Endothelial cell of umbilical vein (primary cell): ENCODE data around the gene TUBB1. TPM values are rescaled to one million over a fixed set of nuclear protein-coding genes. Genes with fewer than 3 reads are reported as not detected.

Experiments used
- BruUV-seq: library from RNA; stranded (reverse); fragments of 400-500 nt; replicated peaks from 2 replicates; lab custom pipeline; 2021; lab: Mats Ljungman, UMichigan
- CTCF ChIA-PET: fragments of 300-600, 350-600 bp; sonication (Branson Sonifier 250); formaldehyde crosslinking; loops from one replicate; lab custom pipeline; 2021; ENCODE audit warnings: antibody characterized with exemption, inconsistent platforms; lab: Charles Lee
- POLR2A ChIA-PET: fragments of 300-600, 350-600 bp; sonication (Branson Sonifier 250); formaldehyde crosslinking; loops from one replicate; lab custom pipeline; 2021; ENCODE audit warnings: antibody characterized with exemption, inconsistent platforms; lab: Charles Lee
- DNase-seq: peaks from one replicate; pipeline ENCODE4 v3.0.0-alpha.2; 2011; ENCODE audit warnings: low read depth, low spot score
- FAIRE-seq: peaks from 2 replicates; lab custom pipeline; 2011; peaks lifted over from hg19 to GRCh38; lab: Jason Lieb, UNC
- H2AFZ ChIP-seq: 2 replicates; pipeline ENCODE4 v1.6.0; 2012; ENCODE audit warnings: low read depth, low read length, control low read depth, inconsistent platforms
- H3K27ac ChIP-seq: 2 replicates; pipeline ENCODE4 v1.5.1; 2011; ENCODE audit warnings: low read depth, mild to moderate bottlenecking, control low read depth, low read length, moderate library complexity; ENCODE audit not compliant: insufficient read depth
- H3K27me3 ChIP-seq, 2 experiments: 2 replicates each; pipeline versions ENCODE4 v1.6.0 to v1.6.1; 2011; ENCODE audit warnings: low read length in 2 of 2, mixed read lengths in 1 of 2; ENCODE audit not compliant: control insufficient read depth in 2 of 2, insufficient read depth in 2 of 2
- H3K36me3 ChIP-seq, 2 experiments: 2 replicates in 1 of 2; 3 replicates in 1 of 2; pipeline ENCODE4 v1.5.1; 2011; ENCODE audit warnings: low read length in 2 of 2, mild to moderate bottlenecking in 1 of 2, moderate library complexity in 1 of 2; ENCODE audit not compliant: control insufficient read depth in 2 of 2, insufficient read depth in 2 of 2; ENCODE audit errors: extremely low read depth in 1 of 2
- H3K4me1 ChIP-seq: 3 replicates; pipeline ENCODE4 v1.5.1; 2011; ENCODE audit warnings: mild to moderate bottlenecking, low read length; ENCODE audit not compliant: control insufficient read depth, insufficient read depth; ENCODE audit errors: extremely low read depth
- H3K4me2 ChIP-seq: 2 replicates; pipeline ENCODE4 v1.6.1; 2011; ENCODE audit warnings: low read length, control low read depth, mixed read lengths; ENCODE audit not compliant: insufficient read depth
- H3K4me3 ChIP-seq, 3 experiments: fragments of 200-600 bp in 1 of 3; sonication (generic), shearing (Covaris generic) in 1 of 3; replicated peaks in 1 of 3; 2 replicates each; pipeline ENCODE4 v1.5.1; 2011 to 2016; ENCODE audit warnings: control low read depth in 3 of 3, low read length in 3 of 3, mild to moderate bottlenecking in 2 of 3, inconsistent platforms in 1 of 3, low read depth in 1 of 3, moderate library complexity in 1 of 3; ENCODE audit not compliant: insufficient read depth in 1 of 3
- H3K79me2 ChIP-seq: 2 replicates; pipeline ENCODE4 v1.6.0; 2012; ENCODE audit warnings: low read length, inconsistent platforms; ENCODE audit not compliant: control insufficient read depth, insufficient read depth
- H3K9ac ChIP-seq: replicated peaks from 2 replicates; pipeline ENCODE3; 2011; ENCODE audit warnings: low read length, control low read depth; ENCODE audit not compliant: insufficient read depth; ENCODE audit errors: extremely low read depth
- H3K9me1 ChIP-seq: replicated peaks from 3 replicates; pipeline ENCODE4 v1.6.0; 2011; ENCODE audit warnings: mild to moderate bottlenecking, low read length; ENCODE audit not compliant: control insufficient read depth, insufficient read depth; ENCODE audit errors: extremely low read depth
- H3K9me3 ChIP-seq: replicated peaks from 2 replicates; pipeline ENCODE4 v1.5.1; 2012; ENCODE audit warnings: low read length, inconsistent platforms; ENCODE audit not compliant: control insufficient read depth, insufficient read depth
- H4K20me1 ChIP-seq: replicated peaks from 2 replicates; pipeline ENCODE3; 2011; ENCODE audit warnings: mild to moderate bottlenecking, low read length; ENCODE audit not compliant: control insufficient read depth, insufficient read depth; ENCODE audit errors: extremely low read depth
- EZH2 ChIP-seq: IDR thresholded peaks from 2 replicates; pipeline ENCODE4 v1.6.1; 2012; ENCODE audit warnings: borderline replicate concordance, low read depth, mild to moderate bottlenecking, moderate library complexity, low read length, inconsistent platforms; ENCODE audit not compliant: severe bottlenecking
- FOS ChIP-seq: IDR thresholded peaks from 2 replicates; pipeline ENCODE4 v1.6.1; 2011; ENCODE audit warnings: mild to moderate bottlenecking, low read length, moderate library complexity, borderline replicate concordance; ENCODE audit not compliant: insufficient read depth
- GATA2 ChIP-seq: IDR thresholded peaks from 2 replicates; pipeline ENCODE4 v1.7.0; 2011; ENCODE audit warnings: low read depth, mild to moderate bottlenecking, moderate library complexity, mixed read lengths, low read length; ENCODE audit not compliant: insufficient read length, insufficient read depth
- JUN ChIP-seq: IDR thresholded peaks from 2 replicates; pipeline ENCODE4 v1.6.1; 2011; ENCODE audit warnings: borderline replicate concordance, low read depth; ENCODE audit not compliant: insufficient read length, insufficient read depth
- MAX ChIP-seq: IDR thresholded peaks from 2 replicates; pipeline ENCODE4 v1.6.1; 2011; ENCODE audit not compliant: insufficient read depth, insufficient read length
- MYC ChIP-seq: IDR thresholded peaks from one replicate; pipeline ENCODE4 v1.6.1; 2011; ENCODE audit warnings: mild to moderate bottlenecking, low read depth, low read length
- POLR2A ChIP-seq: IDR thresholded peaks from 2 replicates; pipeline ENCODE4 v1.6.1; 2012; ENCODE audit warnings: low read depth, mild to moderate bottlenecking, control low read depth, low read length
- POLR2AphosphoS5 ChIP-seq: IDR thresholded peaks from 2 replicates; pipeline ENCODE4 v1.6.1; 2012; ENCODE audit warnings: low read depth, mild to moderate bottlenecking, control low read depth, low read length, moderate library complexity; ENCODE audit not compliant: insufficient read depth
- dilution Hi-C: fragments of 300-500 bp; cut with MboI; formaldehyde crosslinking; loops from one replicate; pipeline ENCODE4 v1.15.0; 2019; ENCODE audit warnings: low sequenced_read_pairs; ENCODE audit not compliant: extremely low pct_ligation_motif_present
- intact Hi-C: fragments of 100-400 bp; cut with micrococcal nuclease; formaldehyde crosslinking; loops from one replicate; pipeline ENCODE4 v1.10.0; 2022
- polyA plus RNA-seq, 4 experiments: library from polyadenylated mRNA; depleted of rRNA in 3 of 4; stranded (reverse) in 3 of 4; unstranded in 1 of 4; fragments of >200 nt; gene quantifications; 2 replicates each; pipeline versions ENCODE4 v1.2.1 to v1.2.3, GENCODE V29; 2011 to 2012; ENCODE audit warnings: missing spikeins in 1 of 4
- total RNA-seq: library from RNA; stranded (reverse); gene quantifications from 2 replicates; pipeline ENCODE4 v1.2.3, GENCODE V29; 2021

TUBB1 gene
- total and polyA plus RNA-seq, 2 donors (not counting 3 experiments of a cell fraction or from before 2014, with no cell fraction given) = 0.04 TPM; not detected in 1

- peak; percentile 34 for DNase-seq
Observed at GRCh38 chr20:59006864-59007664, 12.2 kb upstream of the TUBB1 start, which contains the start of gene CTSZ. Gene CTSZ, minus strand, starts transcription at chr20:59007254. Its CDS starts 126 bp downstream, at chr20:59007128.

DNA sequence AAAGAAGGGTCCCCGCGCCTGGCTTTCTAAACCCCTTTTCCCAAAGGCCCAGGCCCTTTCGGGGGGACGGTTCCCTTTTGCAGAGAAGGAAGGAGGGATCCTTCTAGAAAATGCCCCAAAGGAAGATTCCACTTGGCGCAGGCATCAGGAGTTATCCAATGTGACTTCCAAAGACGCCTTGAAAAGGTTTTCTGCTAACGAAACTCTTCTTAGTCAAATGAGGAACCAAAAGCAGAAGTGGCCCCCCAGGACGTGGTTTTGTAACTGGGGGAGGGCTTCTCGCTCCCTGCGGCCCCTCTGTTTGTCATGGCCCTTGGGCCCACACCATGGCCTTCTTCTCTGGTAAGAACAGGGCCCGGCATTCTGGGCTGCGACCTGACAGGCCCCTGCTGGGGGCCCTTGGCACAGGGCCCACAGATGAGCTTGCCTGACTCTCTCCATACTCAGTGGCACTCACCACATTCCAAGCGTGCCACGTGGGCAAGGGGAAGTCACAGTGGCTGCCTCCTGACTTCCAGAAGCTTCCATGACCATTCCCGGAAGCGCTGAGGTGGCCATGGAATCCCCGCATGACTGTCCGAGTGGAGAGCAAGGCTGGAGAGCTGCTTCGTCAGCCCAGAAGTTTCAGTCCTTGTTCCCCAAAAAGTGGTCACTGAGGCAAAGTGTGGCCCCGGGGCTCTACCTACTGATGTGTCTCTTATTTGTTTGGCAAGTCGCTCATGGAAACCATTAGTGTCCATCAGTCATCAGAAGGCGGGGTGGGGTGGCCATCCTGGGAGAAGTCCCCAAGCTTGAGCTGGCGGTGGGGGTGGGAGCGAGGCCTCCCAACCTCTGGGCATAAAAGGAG is 11.3 kb upstream of the TUBB1 start:
- peaks cover 41% of the 10 kb centered on the region for H3K4me1 ChIP-seq
- H3K9me1 ChIP-seq = no peaks in the 10 kb centered on the region
- peak overlapping the region; percentile 94 for H3K9ac ChIP-seq
- DNase-seq (no peak), FAIRE-seq (no peak)
- TF ChIP-seq EZH2 = no peak
- no peak for TF ChIP-seq MAX
- no peak overlapping the region for H3K4me3 ChIP-seq
- H3K36me3 ChIP-seq = peaks cover 0 to 5% of the 10 kb centered on the region in 2 experiments
- ChIA-PET POLR2A (interaction anchor here (1.7 kb wide), 1 partner anchor 24 kb away, joined by 5 read pairs; the partner anchor contains the start of gene ATP5F1E), CTCF (no interaction called here)
- H4K20me1 ChIP-seq = no peaks in the 10 kb centered on the region
- H3K9me3 ChIP-seq = no peaks in the 10 kb centered on the region
- peaks cover 38% of the 10 kb centered on the region for H3K79me2 ChIP-seq
- peak overlapping the region; percentile 41 for H3K27ac ChIP-seq
- BruUV-seq = TSS peak; percentile 30
- H2AFZ ChIP-seq = no peak overlapping the region
- dilution Hi-C loops (no loop called here), intact Hi-C loops (no loop called here)
- no peak overlapping the region for H3K4me2 ChIP-seq
- H3K27me3 ChIP-seq = no peaks in the 10 kb centered on the region

More at GRCh38 chr20:59006864-59007664, 12.2 kb upstream of the TUBB1 start, which contains the start of gene CTSZ:
- peak; percentile 8 for FAIRE-seq
- no TSS peak for BruUV-seq
- ChIA-PET CTCF (interaction anchor here (1.2 kb wide), 1 partner anchor 11 kb away, joined by 3 read pairs; no protein-coding TSS in a partner anchor), POLR2A (no interaction called here)
- peak within 1 kb of the TSS; percentile 94 for H3K9ac ChIP-seq
- H3K27ac ChIP-seq = peak within 1 kb of the TSS; percentile 89
- dilution Hi-C loops = no loop called here
- H3K79me2 ChIP-seq = peaks cover 42% of the 10 kb centered on the region
- TF ChIP-seq JUN (no peak), FOS (no peak), MYC (no peak), GATA2 (no peak), POLR2A (peak; percentile 81), POLR2AphosphoS5 (peak; percentile 81)
- H3K9me3 ChIP-seq = no peaks in the 10 kb centered on the region
- H3K36me3 ChIP-seq = peaks cover 0 to 10% of the 10 kb centered on the region in 2 experiments
- H4K20me1 ChIP-seq = no peaks in the 10 kb centered on the region
- intact Hi-C loops = loop anchor here (1.0 kb wide), 1 partner anchor 25 kb away; the partner anchor contains the start of gene ATP5F1E
- no peaks in the 10 kb centered on the region for H3K9me1 ChIP-seq
- no peaks in the 10 kb centered on the region for H3K27me3 ChIP-seq
- H3K4me3 ChIP-seq = peak within 1 kb of the TSS; percentile 64 to 74 (median 68)
- H2AFZ ChIP-seq = peak within 1 kb of the TSS; percentile 15
- H3K4me1 ChIP-seq = peaks cover 41% of the 10 kb centered on the region
- peak within 1 kb of the TSS; percentile 81 for H3K4me2 ChIP-seq
